Ectodermal cell (in vitro differentiated cells): Measurements from ENCODE around the gene GRB10.

Experiments used
- H3K27ac ChIP-seq: 2 replicates; pipeline ENCODE4 v1.7.0; 2013; ENCODE audit warnings: mild to moderate bottlenecking, low read depth, low read length; ENCODE audit not compliant: insufficient read depth, poor library complexity, severe bottlenecking
- H3K27me3 ChIP-seq: 2 replicates; pipeline ENCODE4 v1.7.0; 2013; ENCODE audit warnings: mild to moderate bottlenecking, low read length; ENCODE audit not compliant: insufficient read depth, control insufficient read depth, poor library complexity, severe bottlenecking
- H3K36me3 ChIP-seq: one replicate; pipeline ENCODE4 v1.7.0; 2013; ENCODE audit warnings: low read length; ENCODE audit not compliant: control insufficient read depth, insufficient read depth
- H3K4me1 ChIP-seq: one replicate; pipeline ENCODE4 v1.7.0; 2013; ENCODE audit warnings: low read length; ENCODE audit not compliant: control insufficient read depth, insufficient read depth
- H3K4me3 ChIP-seq: 2 replicates; pipeline ENCODE4 v1.7.0; 2013; ENCODE audit warnings: low read depth, low read length, control low read depth; ENCODE audit not compliant: insufficient read depth
- H3K9me3 ChIP-seq: 2 replicates; pipeline ENCODE4 v1.7.0; 2013; ENCODE audit warnings: mild to moderate bottlenecking, low read length, moderate library complexity; ENCODE audit not compliant: control insufficient read depth
- WGBS, 2 experiments: methylation state at CpG; one replicate each; pipeline ENCODE4 v1.1.7; 2013; ENCODE audit warnings: missing lambda C conversion rate in 2 of 2; 5-methylcytosine and 5-hydroxymethylcytosine counted together

Gene GRB10

GRCh38 chr7:50712252-50713122 is 70.2 kb downstream of the GRB10 start:
- Histone ChIP-seq H3K9me3 (no peaks in the 10 kb centered on the region), H3K27ac (no peak overlapping the region), H3K27me3 (no peaks in the 10 kb centered on the region), H3K4me3 (no peak overlapping the region), H3K4me1 (no peaks in the 10 kb centered on the region), H3K36me3 (no peaks in the 10 kb centered on the region)
- 79 to 93% methylated on average over 3 of the region's 3 CpGs for WGBS, 2 experiments

GRCh38 chr7:50711271-50712175 is 71.2 kb downstream of the GRB10 start:
- Histone ChIP-seq H3K36me3 (no peaks in the 10 kb centered on the region), H3K9me3 (no peaks in the 10 kb centered on the region), H3K4me1 (no peaks in the 10 kb centered on the region), H3K4me3 (no peak overlapping the region), H3K27me3 (no peaks in the 10 kb centered on the region), H3K27ac (no peak overlapping the region)
- WGBS, 2 experiments = 92 to 93% methylated on average over 13 to 14 of the region's 14 CpGs

GRCh38 chr7:50710441-50711154 is 72.1 kb downstream of the GRB10 start:
- 93% methylated on average over 15 of the region's 15 CpGs for WGBS, 2 experiments
- no peak overlapping the region for H3K27ac ChIP-seq
- no peaks in the 10 kb centered on the region for H3K4me1 ChIP-seq
- no peaks in the 10 kb centered on the region for H3K27me3 ChIP-seq
- no peak overlapping the region for H3K4me3 ChIP-seq
- no peaks in the 10 kb centered on the region for H3K36me3 ChIP-seq
- H3K9me3 ChIP-seq = no peaks in the 10 kb centered on the region

GRCh38 chr7:50709151-50709550 is 73.5 kb downstream of the GRB10 start:
- H3K4me1 ChIP-seq = peaks cover 4% of the 10 kb centered on the region
- H3K4me3 ChIP-seq = no peak overlapping the region
- WGBS, 2 experiments = 87% methylated on average over 7 of the region's 7 CpGs
- H3K27ac ChIP-seq = no peak overlapping the region
- H3K36me3 ChIP-seq = no peaks in the 10 kb centered on the region
- no peaks in the 10 kb centered on the region for H3K27me3 ChIP-seq
- no peaks in the 10 kb centered on the region for H3K9me3 ChIP-seq

- Histone ChIP-seq H3K4me1 (peaks cover 4% of the 10 kb centered on the region), H3K27me3 (no peaks in the 10 kb centered on the region), H3K36me3 (no peaks in the 10 kb centered on the region), H3K27ac (no peak overlapping the region), H3K9me3 (no peaks in the 10 kb centered on the region), H3K4me3 (no peak overlapping the region)
- 93% methylated on average over 9 of the region's 9 CpGs for WGBS, 2 experiments
Measured at GRCh38 chr7:50707236-50708006, 75.3 kb downstream of the GRB10 start.

DNA sequence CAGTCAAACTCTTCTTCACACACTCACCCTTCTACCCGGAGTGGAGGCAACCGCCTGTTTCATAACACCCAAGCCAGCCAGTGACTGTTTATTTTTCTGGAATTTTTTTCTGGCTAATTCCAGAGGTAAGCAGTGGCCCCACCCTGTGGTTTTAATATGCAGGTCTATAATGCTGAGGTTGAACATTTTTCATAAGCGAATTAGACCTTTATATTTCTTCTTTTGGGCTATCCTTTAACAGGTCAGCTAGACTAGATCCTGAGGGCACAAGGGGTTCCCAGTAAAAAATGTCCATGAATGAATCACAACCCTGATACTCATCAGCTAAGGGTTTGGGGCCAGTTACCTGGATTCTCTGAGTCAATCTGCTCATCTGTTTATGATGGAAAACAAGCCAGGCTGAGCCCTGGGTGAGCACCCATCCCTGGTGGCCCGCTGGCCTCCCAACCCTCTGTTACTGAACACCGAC is 76.2 kb downstream of the GRB10 start:
- no peaks in the 10 kb centered on the region for H3K36me3 ChIP-seq
- H3K27ac ChIP-seq = no peak overlapping the region
- H3K9me3 ChIP-seq = no peaks in the 10 kb centered on the region
- 95 to 96% methylated on average over 5 of the region's 5 CpGs for whole genome bisulfite sequencing, 2 experiments
- H3K27me3 ChIP-seq = no peaks in the 10 kb centered on the region
- peaks cover 4% of the 10 kb centered on the region for H3K4me1 ChIP-seq
- no peak overlapping the region for H3K4me3 ChIP-seq

DNA sequence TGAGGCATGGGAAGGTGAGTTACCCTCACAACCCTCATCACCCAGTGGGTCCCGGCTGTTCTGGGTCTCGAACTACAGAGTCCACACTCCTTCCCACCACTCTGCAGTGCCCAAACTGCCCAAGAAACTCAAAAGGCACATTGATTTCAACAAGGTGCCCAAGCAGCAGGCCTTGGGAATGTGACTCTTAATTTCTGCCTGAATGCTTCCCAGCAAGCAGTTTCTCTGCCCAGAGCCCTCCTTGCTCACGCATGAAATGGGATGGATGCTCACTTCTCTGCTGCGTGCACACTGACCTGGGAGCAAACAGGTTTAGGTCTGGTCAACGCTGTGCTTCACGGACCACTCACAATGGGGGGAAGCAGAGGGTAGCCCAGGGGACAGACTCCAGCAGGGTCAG is 77.9 kb downstream of the GRB10 start:
- Histone ChIP-seq H3K4me3 (no peak overlapping the region), H3K27ac (no peak overlapping the region), H3K36me3 (no peaks in the 10 kb centered on the region)

DNA sequence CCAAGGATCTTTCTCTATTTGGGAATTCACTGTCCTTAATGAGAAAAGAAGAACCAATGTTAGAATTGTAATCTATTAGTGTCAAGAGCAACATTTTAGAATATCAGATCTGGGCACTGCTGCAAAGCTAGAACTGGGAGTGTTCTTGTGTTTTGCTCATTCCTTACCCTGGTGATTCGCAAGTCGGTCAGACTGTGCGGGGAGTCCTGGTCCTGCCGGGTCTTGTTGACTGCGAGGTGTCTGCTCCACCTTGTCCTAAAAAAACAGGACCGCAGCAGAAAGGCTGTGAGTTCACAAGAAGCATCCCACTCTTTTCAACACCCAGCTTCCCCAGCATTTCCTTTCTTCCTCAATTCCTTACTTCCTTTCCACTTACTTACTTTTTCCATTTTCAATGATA is 79.0 kb downstream of the GRB10 start:
- Histone ChIP-seq H3K4me3 (no peak overlapping the region), H3K9me3 (no peaks in the 10 kb centered on the region), H3K27ac (no peak overlapping the region), H3K27me3 (no peaks in the 10 kb centered on the region), H3K4me1 (peaks cover 4% of the 10 kb centered on the region), H3K36me3 (no peaks in the 10 kb centered on the region)
- WGBS, 2 experiments = 91 to 93% methylated on average over 6 of the region's 6 CpGs

More for the DNA sequence above, 77.9 kb downstream of the GRB10 start:
- H3K9me3 ChIP-seq = no peaks in the 10 kb centered on the region
- H3K4me1 ChIP-seq = peaks cover 4% of the 10 kb centered on the region
- 89 to 90% methylated on average over 6 of the region's 6 CpGs for WGBS, 2 experiments
- H3K27me3 ChIP-seq = no peaks in the 10 kb centered on the region

- Histone ChIP-seq H3K27ac (no peak overlapping the region), H3K27me3 (no peaks in the 10 kb centered on the region), H3K9me3 (no peaks in the 10 kb centered on the region), H3K4me3 (no peak overlapping the region), H3K36me3 (no peaks in the 10 kb centered on the region), H3K4me1 (no peaks in the 10 kb centered on the region)
Measured at GRCh38 chr7:50699143-50699542, 83.6 kb downstream of the GRB10 start.
